ENCODE measurements around the gene TIGD2.

The TIGD2 gene

GRCh38 chr4:89072921-89073320, 38.4 kb upstream of the TIGD2 start:
- H3F3A ChIP-seq (ENCODE audit: insufficient read depth) = no peaks in the 10 kb centered on the region
- no peak overlapping the region for H3K4me2 ChIP-seq (ENCODE audit: low read depth, low read length, poor library complexity, severe bottlenecking)
- H4K20me1 ChIP-seq (ENCODE audit: low read depth, low read length) = no peaks in the 10 kb centered on the region
- H3K9me2 ChIP-seq (replicated peaks; ENCODE audit: insufficient read depth, low read length) = no peaks in the 10 kb centered on the region
- no peaks in the 10 kb centered on the region for H3K36me3 ChIP-seq (ENCODE audit: low read length)
- no peak overlapping the region for H3K27ac ChIP-seq (ENCODE audit: low read depth, low read length)
- H3K27me3 ChIP-seq (ENCODE audit: low read length) = no peaks in the 10 kb centered on the region
- no peak overlapping the region for H2AFZ ChIP-seq (ENCODE audit: low read depth, low read length, severe bottlenecking)
- H3K4me3 ChIP-seq (ENCODE audit: insufficient read depth, low read length, poor library complexity, severe bottlenecking) = no peak overlapping the region
- no peaks in the 10 kb centered on the region for H3K79me2 ChIP-seq (ENCODE audit: insufficient read depth, low read length)
- no peaks in the 10 kb centered on the region for H3K9me3 ChIP-seq (ENCODE audit: insufficient read depth, low read length)
- H3K9ac ChIP-seq (ENCODE audit: low read length) = no peak overlapping the region
- TF ChIP-seq CTCF (IDR thresholded peaks at IDR 0.05; ENCODE audit: insufficient read depth, low read length, poor library complexity, severe bottlenecking) = no peak
- TF ChIP-seq EZH2phosphoT487 (conservative IDR thresholded peaks at IDR 0.05; ENCODE audit: low read length) = no peak

- Histone ChIP-seq H3K4me2 (ENCODE audit: low read depth, low read length, poor library complexity, severe bottlenecking) (no peak overlapping the region), H2AFZ (ENCODE audit: low read depth, low read length, severe bottlenecking) (no peak overlapping the region), H3K79me2 (ENCODE audit: insufficient read depth, low read length) (no peaks in the 10 kb centered on the region), H3K4me3 (ENCODE audit: insufficient read depth, low read length, poor library complexity, severe bottlenecking) (no peak overlapping the region), H4K20me1 (ENCODE audit: low read depth, low read length) (no peaks in the 10 kb centered on the region), H3K9me3 (ENCODE audit: insufficient read depth, low read length) (no peaks in the 10 kb centered on the region), H3K9me2 (replicated peaks; ENCODE audit: insufficient read depth, low read length) (no peaks in the 10 kb centered on the region), H3K27me3 (ENCODE audit: low read length) (no peaks in the 10 kb centered on the region), H3K27ac (ENCODE audit: low read depth, low read length) (no peak overlapping the region), H3F3A (ENCODE audit: insufficient read depth) (no peaks in the 10 kb centered on the region), H3K9ac (ENCODE audit: low read length) (no peak overlapping the region), H3K36me3 (ENCODE audit: low read length) (no peaks in the 10 kb centered on the region)
- TF ChIP-seq CTCF (IDR thresholded peaks at IDR 0.05; ENCODE audit: insufficient read depth, low read length, poor library complexity, severe bottlenecking) = no peak
- TF ChIP-seq EZH2phosphoT487 (conservative IDR thresholded peaks at IDR 0.05; ENCODE audit: low read length) = no peak
These were observed 33.6 kb upstream of the TIGD2 start for GRCh38 chr4:89077761-89078160.

- Histone ChIP-seq H3K27me3 (ENCODE audit: low read length) (no peaks in the 10 kb centered on the region), H3K27ac (ENCODE audit: low read depth, low read length) (no peak overlapping the region), H3K4me3 (ENCODE audit: insufficient read depth, low read length, poor library complexity, severe bottlenecking) (no peak overlapping the region), H3K9ac (ENCODE audit: low read length) (no peak overlapping the region), H3K79me2 (ENCODE audit: insufficient read depth, low read length) (no peaks in the 10 kb centered on the region), H3K9me3 (ENCODE audit: insufficient read depth, low read length) (no peaks in the 10 kb centered on the region), H2AFZ (ENCODE audit: low read depth, low read length, severe bottlenecking) (no peak overlapping the region), H3F3A (ENCODE audit: insufficient read depth) (no peaks in the 10 kb centered on the region), H3K4me2 (ENCODE audit: low read depth, low read length, poor library complexity, severe bottlenecking) (no peak overlapping the region), H4K20me1 (ENCODE audit: low read depth, low read length) (no peaks in the 10 kb centered on the region), H3K36me3 (ENCODE audit: low read length) (no peaks in the 10 kb centered on the region), H3K9me2 (replicated peaks; ENCODE audit: insufficient read depth, low read length) (no peaks in the 10 kb centered on the region)
- no peak for TF ChIP-seq CTCF (IDR thresholded peaks at IDR 0.05; ENCODE audit: insufficient read depth, low read length, poor library complexity, severe bottlenecking)
- TF ChIP-seq EZH2phosphoT487 (conservative IDR thresholded peaks at IDR 0.05; ENCODE audit: low read length) = no peak
These were observed 33.0 kb upstream of the TIGD2 start for GRCh38 chr4:89078300-89078699.
